GM21367 (cell line): ENCODE results near the gene PRDM12.

ENCODE experiments used
- ATAC-seq: cut with Tn5 transposase; IDR thresholded peaks from one replicate; pipeline ENCODE4 v1.9.1; 2021; ENCODE audit not compliant: unreplicated experiment

The PRDM12 gene

DNA sequence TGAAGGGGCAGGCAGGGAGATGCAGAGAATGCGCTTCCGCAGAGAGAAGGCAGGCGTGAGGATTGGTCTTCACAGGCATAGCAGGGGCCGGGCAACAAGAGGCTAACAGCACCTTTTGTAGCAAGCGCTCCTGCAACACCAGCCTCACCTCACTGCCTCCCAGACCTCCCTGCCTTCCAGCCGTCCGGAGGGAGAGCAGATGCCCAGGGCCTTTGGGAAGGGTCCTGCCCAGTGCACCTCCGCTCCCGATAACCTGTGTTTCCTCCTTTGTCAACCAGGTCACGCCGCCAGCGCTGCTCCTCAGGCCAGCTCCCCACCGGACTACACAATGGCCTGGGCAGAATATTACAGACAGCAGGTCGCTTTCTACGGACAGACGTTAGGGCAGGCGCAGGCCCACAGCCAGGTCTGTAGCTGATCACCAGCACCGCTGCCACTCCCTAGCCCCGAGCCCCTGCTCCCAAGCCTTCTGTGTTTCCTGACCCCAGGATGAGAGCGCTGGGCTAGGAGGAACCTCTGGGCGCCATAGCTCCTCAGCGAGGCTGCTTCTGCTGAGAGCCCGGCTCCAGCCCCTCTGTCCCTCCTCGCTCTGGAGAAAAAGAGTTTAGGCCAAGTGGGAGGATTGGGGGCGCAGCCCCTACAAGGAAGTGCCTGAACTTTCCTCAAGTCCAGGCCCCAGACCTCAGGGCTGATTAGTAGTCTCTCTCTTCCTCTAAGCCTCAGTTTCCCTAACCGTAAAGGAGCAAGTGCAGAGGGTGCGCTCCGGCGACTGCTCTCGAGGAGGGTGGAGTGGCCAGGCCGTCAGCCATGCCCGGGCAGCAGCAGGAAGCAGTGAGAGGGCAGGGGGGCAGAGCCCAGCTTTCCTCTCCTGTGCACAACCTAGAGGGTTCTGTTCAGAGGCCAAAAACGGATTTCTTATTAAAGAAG is 28.4 kb upstream of the PRDM12 start:
- no peak for ATAC-seq

- ATAC-seq = no peak
Observed at GRCh38 chr9:130636648-130637020, 27.8 kb upstream of the PRDM12 start.

- ATAC-seq = no peak
Observed at GRCh38 chr9:130638284-130639123, 25.9 kb upstream of the PRDM12 start.

- no peak for ATAC-seq
Observed at GRCh38 chr9:130639124-130639765, 25.1 kb upstream of the PRDM12 start.

DNA sequence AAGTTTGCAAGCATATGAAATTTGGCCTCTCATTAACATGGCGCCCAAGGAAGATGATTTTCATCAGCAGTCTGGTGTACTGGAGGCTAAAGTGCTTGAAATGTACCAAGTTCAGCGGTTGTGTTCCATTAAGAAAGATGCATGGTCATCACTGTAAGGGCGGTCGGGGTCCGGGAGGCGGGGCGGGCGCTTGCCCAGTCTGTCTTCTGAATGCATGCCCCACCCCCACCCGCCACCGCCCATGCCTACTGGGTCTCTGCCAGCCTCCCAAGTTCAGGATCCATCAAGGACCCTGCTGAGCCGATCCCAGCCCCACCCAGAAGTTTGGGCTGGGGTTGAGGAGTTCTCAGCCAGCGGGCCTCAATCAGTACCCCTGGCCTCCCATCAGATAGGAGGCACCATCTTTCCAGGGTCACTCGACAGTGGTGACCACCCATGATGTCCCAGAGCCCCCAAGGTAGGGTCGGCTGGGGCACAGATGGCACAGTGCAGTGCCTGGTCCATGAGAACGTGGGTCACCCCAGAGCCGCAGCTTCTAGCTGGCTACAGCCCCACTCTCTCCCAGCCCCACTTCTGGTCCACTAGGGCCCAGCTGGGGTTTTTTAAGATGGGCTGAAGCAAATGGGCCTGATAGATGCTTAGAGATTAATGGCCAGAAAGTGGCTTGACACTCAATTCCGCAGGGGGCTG is 24.4 kb upstream of the PRDM12 start:
- no peak for ATAC-seq

DNA sequence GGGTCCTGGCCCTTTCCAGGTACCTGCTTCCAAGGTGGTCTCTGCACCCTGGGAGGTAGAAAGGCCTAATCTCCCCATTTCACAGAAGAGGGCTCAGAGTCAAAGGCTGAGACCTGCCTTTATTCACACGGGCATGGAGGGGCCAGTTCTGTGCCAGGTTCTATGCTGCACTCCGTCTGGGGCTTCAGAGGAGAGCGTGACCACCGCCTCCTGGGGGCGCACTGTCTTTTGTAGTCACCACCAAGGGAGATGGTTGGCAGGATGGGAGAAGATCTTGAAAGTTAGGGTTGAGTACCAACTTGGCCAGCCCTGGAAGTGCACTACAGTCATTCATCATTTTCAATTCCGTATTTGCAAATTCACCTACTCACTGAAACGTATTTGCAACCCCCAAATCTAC is 23.7 kb upstream of the PRDM12 start:
- no peak for ATAC-seq

DNA sequence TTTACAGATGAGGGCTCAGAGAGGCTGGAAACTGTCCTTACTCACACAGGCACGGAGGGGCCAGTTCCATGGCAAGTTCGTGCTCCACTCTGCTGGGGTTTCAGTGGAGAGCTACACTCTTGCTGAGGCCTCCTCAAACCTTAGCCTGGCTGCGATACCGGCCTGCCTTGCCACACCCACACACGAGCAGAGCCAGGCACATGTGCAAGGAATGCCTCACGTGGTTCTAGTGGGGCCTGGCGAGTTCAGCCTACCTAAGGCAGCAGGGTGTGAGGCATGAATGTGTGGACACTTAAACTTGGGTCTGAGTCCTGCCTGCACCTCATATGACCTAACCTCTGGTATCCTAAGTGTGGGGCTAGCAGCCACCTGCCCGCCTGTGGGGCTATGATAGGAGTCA is 21.5 kb upstream of the PRDM12 start:
- ATAC-seq = no peak

DNA sequence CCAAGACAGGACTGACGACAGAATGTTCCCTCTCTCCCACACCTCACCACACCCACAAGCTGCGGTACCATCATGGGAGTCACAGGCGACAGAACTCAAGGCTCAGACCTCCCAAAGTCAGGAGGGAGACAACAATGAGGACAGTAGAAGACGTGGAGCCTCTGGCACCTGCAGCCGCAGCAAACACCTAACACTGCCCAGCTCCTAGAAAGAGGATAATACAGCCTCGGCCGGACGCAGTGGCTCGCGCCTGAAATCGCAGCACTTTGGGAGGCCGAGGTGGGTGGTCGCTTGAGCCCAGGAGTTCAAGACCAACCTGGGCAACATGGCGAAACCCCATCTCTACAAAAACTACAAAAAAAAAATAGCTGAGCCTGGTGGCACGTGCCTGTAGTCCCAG is 13.2 kb upstream of the PRDM12 start:
- ATAC-seq = no peak

DNA sequence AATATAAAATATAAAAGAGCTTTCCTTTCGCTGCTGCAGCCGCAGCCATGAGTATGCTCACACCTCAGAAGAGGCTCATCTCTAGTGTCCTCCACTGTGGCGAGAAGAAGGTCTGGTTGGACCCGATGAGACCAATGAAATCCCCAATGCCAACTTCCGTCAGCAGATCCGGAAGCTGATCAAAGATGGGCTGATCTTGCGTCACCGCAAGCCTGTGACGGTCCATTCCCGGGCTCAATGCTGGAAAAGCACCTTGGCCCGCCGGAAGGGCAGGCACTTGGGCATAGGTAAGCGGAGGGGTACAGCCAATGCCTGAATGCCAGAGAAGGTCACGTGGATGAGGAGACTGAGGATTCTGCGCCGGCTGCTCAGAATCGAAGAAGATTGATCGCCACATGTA is 12.6 kb upstream of the PRDM12 start:
- no peak for ATAC-seq

- no peak for ATAC-seq
Observed at GRCh38 chr9:130654879-130655278, 9.5 kb upstream of the PRDM12 start.

DNA sequence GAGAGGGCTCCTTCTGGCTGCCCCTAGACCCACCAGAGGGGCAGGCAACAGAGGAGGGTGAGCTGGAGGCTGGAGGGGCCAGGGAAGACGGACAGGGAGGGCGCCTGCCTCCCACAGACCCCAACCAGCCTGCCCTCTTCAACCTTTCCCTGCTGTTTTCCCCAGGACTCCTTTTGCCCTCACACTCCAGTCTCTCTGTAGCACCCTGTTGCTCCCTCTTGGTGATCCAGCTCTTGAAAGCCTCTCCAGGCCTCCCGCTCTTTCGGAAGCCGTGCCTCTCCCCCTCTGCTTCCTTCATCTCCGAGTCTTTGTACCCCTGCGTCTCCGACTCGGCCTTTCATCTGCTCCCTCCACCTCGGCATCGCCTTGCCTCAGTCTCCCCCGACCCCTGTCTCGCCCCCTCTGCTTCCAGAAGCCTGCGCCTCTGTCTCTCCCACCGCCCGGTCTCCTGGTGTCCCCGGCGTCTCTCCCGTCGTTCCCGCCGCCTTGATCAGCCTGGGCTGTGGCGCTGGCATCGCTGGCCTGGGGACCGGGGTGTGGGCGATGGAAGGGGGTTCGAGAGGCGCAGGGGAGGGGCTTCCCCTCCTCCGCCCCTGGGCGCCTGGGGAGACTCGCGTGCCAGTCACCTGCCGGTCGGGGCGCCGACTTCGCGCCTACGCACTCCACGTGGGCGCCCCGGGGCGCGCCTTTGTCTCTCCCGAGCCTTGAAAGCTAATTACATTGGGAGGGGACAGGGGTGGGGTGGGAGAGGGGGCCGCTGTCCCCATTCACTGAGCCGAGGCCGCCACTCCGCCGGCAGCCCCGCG is 5.3 kb upstream of the PRDM12 start:
- no peak for ATAC-seq

DNA sequence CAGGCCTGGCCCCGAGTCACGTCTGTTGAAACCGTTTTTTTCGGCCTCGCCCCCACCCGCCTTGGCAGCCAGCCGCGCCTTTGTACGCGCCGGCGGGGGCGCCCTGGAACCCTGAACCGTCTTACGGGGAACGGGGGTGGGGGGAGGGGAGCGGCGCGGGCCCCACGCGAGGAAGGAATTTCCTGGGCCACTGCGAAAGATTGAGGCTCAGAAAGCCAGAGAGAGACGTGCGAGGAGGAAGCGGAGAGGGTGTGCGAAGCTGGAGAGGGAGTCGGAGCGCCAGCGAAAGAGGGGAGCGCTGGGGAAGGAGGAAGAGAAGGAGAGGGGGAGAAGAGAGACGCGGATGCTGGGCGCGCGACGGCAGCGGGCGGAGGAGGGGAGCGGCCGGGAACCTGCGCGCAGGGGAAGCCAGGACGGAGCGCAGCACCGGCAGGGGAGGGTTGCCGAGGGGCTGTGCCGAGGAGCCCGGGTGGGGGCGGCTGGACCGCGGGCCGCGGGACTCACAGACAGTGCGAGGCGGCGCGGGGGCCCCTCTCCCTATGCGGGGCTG is 4.6 kb upstream of the PRDM12 start:
- ATAC-seq = no peak

DNA sequence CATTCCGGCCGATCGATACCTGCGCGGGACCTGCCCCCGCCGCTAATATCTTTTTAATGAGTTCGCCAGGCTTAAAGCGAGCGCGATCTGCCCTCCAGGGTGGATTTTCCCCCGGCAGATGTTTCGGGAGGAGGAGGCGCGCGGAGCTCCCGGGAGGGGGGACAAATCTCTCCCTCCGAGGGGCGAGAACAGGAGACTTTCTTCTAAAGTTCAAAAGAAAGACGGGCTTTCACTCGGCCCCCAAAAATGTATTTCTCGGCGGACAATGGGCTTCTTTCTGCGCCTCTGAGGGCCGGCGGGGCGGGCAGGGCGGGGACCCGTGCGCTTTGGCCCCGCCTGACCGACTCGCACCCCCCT is 4.1 kb upstream of the PRDM12 start:
- ATAC-seq = no peak

DNA sequence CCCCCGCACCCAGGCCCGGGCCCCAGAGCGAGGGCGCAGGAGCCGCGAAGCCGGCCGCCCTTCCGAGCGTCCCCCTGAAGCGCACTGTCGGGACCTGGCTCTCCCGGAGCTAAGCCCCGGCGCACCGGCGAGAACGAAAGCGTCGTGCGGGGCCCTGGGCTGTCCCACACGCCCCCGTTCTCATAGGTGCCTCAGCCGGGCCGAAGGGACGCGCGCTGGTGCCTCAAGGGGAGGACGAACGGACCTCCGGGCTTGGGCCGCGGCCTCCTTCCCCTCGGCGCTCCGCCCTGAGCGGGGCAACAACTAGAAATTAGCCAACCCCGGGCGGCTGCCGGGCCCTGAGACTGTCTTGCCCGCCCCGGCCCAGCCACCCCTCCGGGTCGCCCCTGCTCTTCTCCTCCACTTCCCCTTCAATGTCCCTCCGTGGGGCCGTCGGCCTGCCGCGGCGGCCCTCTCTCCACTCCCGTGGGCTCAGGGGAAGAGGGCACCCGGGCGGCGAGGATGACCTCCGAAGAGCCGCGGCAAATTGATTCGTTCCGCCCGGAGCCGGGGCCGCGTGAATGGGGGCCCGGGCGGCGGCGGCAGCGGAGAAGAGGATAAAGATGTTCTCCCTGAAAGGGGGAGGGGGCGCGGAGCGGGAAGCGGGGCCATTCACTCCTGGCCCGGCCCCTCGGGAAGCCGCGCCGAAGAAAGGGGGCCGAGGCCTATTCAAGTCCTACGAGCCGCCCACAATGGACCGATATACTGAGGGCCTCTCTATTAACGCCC is 3.5 kb upstream of the PRDM12 start:
- ATAC-seq = no peak

GRCh38 chr9:130661451-130662098 is 2.8 kb upstream of the PRDM12 start:
- no peak for ATAC-seq

DNA sequence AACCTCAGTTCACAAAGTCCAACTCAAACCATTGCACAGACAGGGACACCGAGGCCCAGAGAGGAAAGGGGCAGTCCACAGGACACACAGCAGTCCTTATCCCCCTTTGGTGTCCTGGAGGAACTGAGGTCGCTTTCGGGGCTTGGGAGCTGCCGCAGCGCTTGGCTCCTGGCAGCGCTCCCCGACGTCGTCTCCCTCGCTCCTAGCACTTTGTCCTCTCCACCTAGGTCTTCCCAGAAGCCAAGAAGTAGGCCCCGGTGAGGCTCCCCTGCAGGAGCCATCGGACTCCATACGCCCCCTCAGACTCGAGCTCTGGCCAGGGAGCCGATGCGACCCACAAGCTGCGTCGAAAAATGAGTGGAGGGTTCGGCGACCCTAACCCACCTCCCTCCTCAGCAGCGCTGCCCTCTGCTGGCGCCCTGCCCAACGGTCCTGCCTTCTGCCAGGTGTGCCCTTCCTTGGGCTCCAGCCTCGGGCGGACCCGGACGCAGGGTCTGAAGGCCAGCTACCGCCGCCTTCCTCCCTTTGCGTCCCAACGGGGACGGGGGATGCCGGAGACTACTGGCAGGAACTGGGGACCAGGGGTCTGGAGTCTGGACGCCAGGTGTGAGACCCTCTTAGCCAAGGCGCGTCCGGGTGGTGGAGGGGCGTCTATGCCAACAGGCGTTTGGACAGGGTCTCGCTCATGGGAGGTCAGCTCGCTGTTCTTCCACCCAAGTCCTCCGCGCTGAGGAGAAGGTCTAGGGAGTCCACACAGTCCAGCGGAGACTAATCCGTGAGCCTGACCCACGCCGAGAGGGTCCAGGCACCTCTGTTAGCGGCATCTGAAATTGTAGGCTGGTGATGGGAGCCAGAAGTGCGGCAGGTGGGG is 2.1 kb upstream of the PRDM12 start:
- no peak for ATAC-seq

GRCh38 chr9:130662970-130663257 is 1.5 kb upstream of the PRDM12 start:
- ATAC-seq = no peak
